ENCODE measurements around the gene GALNT13. TPM values are rescaled to one million over a fixed set of nuclear protein-coding genes. Genes with fewer than 3 reads are reported as not detected.

Gene GALNT13
- total and polyA plus RNA-seq, 10 of the 15 experiments (the other 5 are each of a cell fraction or from before 2014, with no cell fraction given), result 0.04 TPM; not detected in 9

GRCh38 chr2:154481336-154481735, 609.6 kb downstream of the GALNT13 start (continued):
- TF ChIP-seq CEBPZ (IDR thresholded peaks at IDR 0.05; ENCODE audit: low read depth, low read length) (no peak), RELB (IDR thresholded peaks at IDR 0.05; ENCODE audit: low read depth) (no peak), HDAC6 (IDR thresholded peaks at IDR 0.05; ENCODE audit: unreplicated experiment) (no peak), FOXK2 (IDR thresholded peaks at IDR 0.05) (no peak), STAT1 (conservative IDR thresholded peaks at IDR 0.05) (no peak)

GRCh38 chr2:154484338-154485099, 612.8 kb downstream of the GALNT13 start:
- FAIRE-seq, result no peak
- DNase-seq (ENCODE audit: low read depth, low spot score), result no peak
- Histone ChIP-seq H3K4me2 (ENCODE audit: control insufficient read depth, insufficient read depth) (no peak overlapping the region), H3K27ac (ENCODE audit: control insufficient read depth, insufficient read depth) (no peak overlapping the region), H3K27me3 (replicated peaks in 1 of 2; ENCODE audit: control insufficient read depth in 2 of 2, insufficient read depth in 2 of 2, low read length in 1 of 2) (no peaks in the 10 kb centered on the region), H4K20me1 (ENCODE audit: control insufficient read depth, insufficient read depth) (no peaks in the 10 kb centered on the region), H3K79me2 (ENCODE audit: control insufficient read depth, insufficient read depth, low read length) (no peaks in the 10 kb centered on the region), H3K4me1 (ENCODE audit: control insufficient read depth, insufficient read depth, low read length) (no peaks in the 10 kb centered on the region), H3K9me3 (replicated peaks; ENCODE audit: control insufficient read depth, insufficient read depth, low read length) (no peaks in the 10 kb centered on the region), H3K9ac (ENCODE audit: control insufficient read depth, insufficient read depth, low read length) (no peak overlapping the region), H3K36me3 (ENCODE audit: control insufficient read depth in 2 of 2, insufficient read depth in 2 of 2, low read length in 1 of 2) (no peaks in the 10 kb centered on the region), H3K4me3 (no peak overlapping the region), H2AFZ (ENCODE audit: control insufficient read depth, low read depth, low read length) (no peak overlapping the region)
- BruUV-seq (replicated peaks), result no TSS peak
- in situ Hi-C loops (cut with MboI) (no loop called here), intact Hi-C loops (cut with micrococcal nuclease; ENCODE audit: unreplicated experiment) (no loop called here)
- SMC1A ChIA-PET (ENCODE audit: uncharacterized antibody, unreplicated experiment), result interaction anchor here (1.2 kb wide), 1 partner anchor 32 kb away, joined by 3 read pairs; no protein-coding TSS in a partner anchor
- TF ChIP-seq ZNF384 (IDR thresholded peaks at IDR 0.05; ENCODE audit: borderline replicate concordance, low read depth, low read length) (peak; percentile 31; the same call in 1 of the 2 replicates), SUPT20H (IDR thresholded peaks at IDR 0.05; ENCODE audit: borderline replicate concordance, control insufficient read depth, low read depth, low read length) (no peak), IKZF2 (IDR thresholded peaks at IDR 0.05) (0 out of 4 replicates have a peak, but pooled peaks of 1 of the 2 experiments have one; percentile 33)
- POLR2A ChIA-PET, result no interaction called here
- WGBS (ENCODE audit: insufficient coverage, insufficient replicate concordance, low lambda C conversion rate, missing lambda C conversion rate), result 41% methylated on average over 4 of the region's 4 CpGs
- ATAC-seq, result peak; percentile 63
- RAD21 ChIA-PET (ENCODE audit: unreplicated experiment), result interaction anchor here (0.6 kb wide), 1 partner anchor 27 kb away, joined by 3 read pairs; no protein-coding TSS in a partner anchor
- CTCF ChIA-PET, result no interaction called here

Measured in GM12878 (cell line).